ENCODE measurements around the gene SERPINH1. TPM values are rescaled to one million over a fixed set of nuclear protein-coding genes. Genes with fewer than 3 reads are reported as not detected.

The SERPINH1 gene
- total and polyA plus RNA-seq, 2 donors (not counting 3 experiments of a cell fraction or from before 2014, with no cell fraction given), result 409 to 816 TPM

DNA sequence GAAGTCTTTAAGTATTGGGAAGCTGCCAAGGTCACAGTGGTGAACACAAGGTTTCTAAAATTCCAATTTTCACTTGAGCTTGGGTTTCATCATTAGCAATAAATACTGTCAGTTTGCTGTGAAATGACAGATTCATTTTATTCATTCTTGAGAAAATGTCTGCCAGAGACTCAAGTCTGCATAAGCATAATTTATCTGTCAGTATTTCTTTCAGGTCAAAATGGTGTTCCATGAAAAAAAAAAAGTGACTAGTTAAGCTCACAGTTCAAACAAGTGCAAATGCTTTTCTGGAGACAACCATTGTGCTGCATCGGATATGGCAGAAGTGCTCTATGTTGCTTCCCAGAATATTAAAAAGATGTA lies 28.2 kb upstream of the SERPINH1 start:
- no peaks in the 10 kb centered on the region for H3K36me3 ChIP-seq (ENCODE audit: control insufficient read depth in 2 of 2, extremely low read depth in 1 of 2, insufficient read depth in 2 of 2, low read length in 2 of 2)
- H3K9me3 ChIP-seq (replicated peaks; ENCODE audit: control insufficient read depth, insufficient read depth, low read length), result no peaks in the 10 kb centered on the region
- H3K79me2 ChIP-seq (ENCODE audit: control insufficient read depth, insufficient read depth, low read length), result no peaks in the 10 kb centered on the region
- peaks cover 14% of the 10 kb centered on the region for H3K4me1 ChIP-seq (ENCODE audit: control insufficient read depth, extremely low read depth, insufficient read depth, low read length)
- H4K20me1 ChIP-seq (replicated peaks; ENCODE audit: control insufficient read depth, extremely low read depth, insufficient read depth, low read length), result no peaks in the 10 kb centered on the region
- FAIRE-seq, result no peak
- no peak overlapping the region for H3K9ac ChIP-seq (replicated peaks; ENCODE audit: extremely low read depth, insufficient read depth, low read length)
- H2AFZ ChIP-seq (ENCODE audit: low read depth, low read length), result no peak overlapping the region
- peak overlapping the region; percentile 10 for H3K4me2 ChIP-seq (ENCODE audit: insufficient read depth, low read length)
- no peak overlapping the region for H3K27ac ChIP-seq (ENCODE audit: insufficient read depth, low read depth, low read length)
- no peak for TF ChIP-seq EZH2 (IDR thresholded peaks at IDR 0.05; ENCODE audit: borderline replicate concordance, low read depth, low read length, severe bottlenecking)
- TF ChIP-seq GATA2 (IDR thresholded peaks at IDR 0.05; ENCODE audit: insufficient read depth, insufficient read length, low read depth, low read length), result no peak
- TF ChIP-seq POLR2AphosphoS5 (IDR thresholded peaks at IDR 0.05; ENCODE audit: insufficient read depth, low read depth, low read length), result no peak
- TF ChIP-seq, protein P1, sequence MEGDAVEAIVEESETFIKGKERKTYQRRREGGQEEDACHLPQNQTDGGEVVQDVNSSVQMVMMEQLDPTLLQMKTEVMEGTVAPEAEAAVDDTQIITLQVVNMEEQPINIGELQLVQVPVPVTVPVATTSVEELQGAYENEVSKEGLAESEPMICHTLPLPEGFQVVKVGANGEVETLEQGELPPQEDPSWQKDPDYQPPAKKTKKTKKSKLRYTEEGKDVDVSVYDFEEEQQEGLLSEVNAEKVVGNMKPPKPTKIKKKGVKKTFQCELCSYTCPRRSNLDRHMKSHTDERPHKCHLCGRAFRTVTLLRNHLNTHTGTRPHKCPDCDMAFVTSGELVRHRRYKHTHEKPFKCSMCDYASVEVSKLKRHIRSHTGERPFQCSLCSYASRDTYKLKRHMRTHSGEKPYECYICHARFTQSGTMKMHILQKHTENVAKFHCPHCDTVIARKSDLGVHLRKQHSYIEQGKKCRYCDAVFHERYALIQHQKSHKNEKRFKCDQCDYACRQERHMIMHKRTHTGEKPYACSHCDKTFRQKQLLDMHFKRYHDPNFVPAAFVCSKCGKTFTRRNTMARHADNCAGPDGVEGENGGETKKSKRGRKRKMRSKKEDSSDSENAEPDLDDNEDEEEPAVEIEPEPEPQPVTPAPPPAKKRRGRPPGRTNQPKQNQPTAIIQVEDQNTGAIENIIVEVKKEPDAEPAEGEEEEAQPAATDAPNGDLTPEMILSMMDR (IDR thresholded peaks at IDR 0.05; ENCODE audit: extremely low read depth in 1 of 2, insufficient read depth in 1 of 2, low read depth in 1 of 2, low read length in 2 of 2), result no peak
- TF ChIP-seq JUN (IDR thresholded peaks at IDR 0.05; ENCODE audit: borderline replicate concordance, insufficient read depth, insufficient read length, low read depth), result no peak
- no peak for TF ChIP-seq MAX (IDR thresholded peaks at IDR 0.05; ENCODE audit: insufficient read depth, insufficient read length)
- TF ChIP-seq MYC (IDR thresholded peaks at IDR 0.05; ENCODE audit: low read depth, low read length), result no peak
- no peak for TF ChIP-seq POLR2A (IDR thresholded peaks at IDR 0.05; ENCODE audit: low read depth, low read length)
- no peak for TF ChIP-seq FOS (IDR thresholded peaks at IDR 0.05; ENCODE audit: borderline replicate concordance, insufficient read depth, low read length)
- no peak for DNase-seq (ENCODE audit: low read depth, low spot score)
- intact Hi-C loops (cut with micrococcal nuclease), result loop anchor here (2.0 kb wide), 1 partner anchor 253 kb away; no protein-coding TSS in a partner anchor
- BruUV-seq (replicated peaks), result no TSS peak
- ChIA-PET POLR2A (no interaction called here), CTCF (interaction anchor here (0.6 to 7.2 kb wide), 13 partner anchors 8 to 173 kb away, joined by 3 to 115 read pairs (median 4); partner anchors contain the start of gene GDPD5)
- dilution Hi-C loops (cut with MboI; ENCODE audit: extremely low pct_ligation_motif_present, low sequenced_read_pairs), result loop anchor here (10.0 kb wide), 1 partner anchor 89 kb away; no protein-coding TSS in a partner anchor
- H3K27me3 ChIP-seq (ENCODE audit: control insufficient read depth in 2 of 2, insufficient read depth in 2 of 2, low read length in 2 of 2), result no peaks in the 10 kb centered on the region
- no peaks in the 10 kb centered on the region for H3K9me1 ChIP-seq (replicated peaks; ENCODE audit: control insufficient read depth, extremely low read depth, insufficient read depth, low read length)
- H3K4me3 ChIP-seq (replicated peaks in 1 of 3; ENCODE audit: insufficient read depth in 1 of 3, low read depth in 1 of 3, low read length in 3 of 3), result no peak overlapping the region
